Vagina (tissue), 2 donors: ENCODE data around the gene MAL.

Experiments
- POLR2A ChIP-seq, 2 donors: fragments of 450-650 bp; IDR thresholded peaks; one replicate each; pipeline ENCODE4 v1.6.1; 2017; ENCODE audit warnings: antibody characterized with exemption in 2 of 2, mild to moderate bottlenecking in 2 of 2, moderate library complexity in 2 of 2
- POLR2AphosphoS5 ChIP-seq, 2 donors: sonication (generic); formaldehyde crosslinking; IDR thresholded peaks; one replicate each; pipeline ENCODE4 v1.9.0; 2017; ENCODE audit warnings: antibody characterized with exemption in 2 of 2, mild to moderate bottlenecking in 2 of 2, low read depth in 1 of 2; ENCODE audit not compliant: insufficient read depth in 1 of 2
- TF ChIP-seq, protein P1 (sequence below), 3 experiments: fragments of 450-650 bp in 2 of 3; fragments of 200-600 bp in 1 of 3; sonication (generic) in 1 of 3; IDR thresholded peaks; one replicate each; pipeline ENCODE4 v1.5.1; 2017 to 2019; ENCODE audit warnings: antibody characterized with exemption in 3 of 3, mild to moderate bottlenecking in 2 of 3, moderate library complexity in 2 of 3

DNA sequence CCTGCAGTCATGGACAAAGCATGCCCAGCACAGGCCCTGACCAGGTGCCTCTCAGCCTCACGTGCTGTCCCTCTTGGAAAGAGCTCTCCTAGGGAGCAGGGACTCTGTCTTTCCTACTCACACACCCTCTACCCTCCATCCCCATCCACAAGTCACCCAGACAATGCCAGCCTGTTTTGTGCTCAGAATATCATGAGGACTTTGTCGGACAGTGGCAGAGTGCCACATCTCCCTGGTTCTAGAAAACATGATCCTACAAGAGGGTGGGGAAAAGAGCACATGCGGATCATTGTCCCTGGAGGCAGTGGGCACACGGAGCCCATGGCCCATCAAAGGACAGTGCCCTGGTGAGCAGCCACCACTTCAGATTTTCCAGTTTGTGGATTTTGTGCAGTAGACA is 3.7 kb upstream of the MAL start:
- TF ChIP-seq, protein P1, sequence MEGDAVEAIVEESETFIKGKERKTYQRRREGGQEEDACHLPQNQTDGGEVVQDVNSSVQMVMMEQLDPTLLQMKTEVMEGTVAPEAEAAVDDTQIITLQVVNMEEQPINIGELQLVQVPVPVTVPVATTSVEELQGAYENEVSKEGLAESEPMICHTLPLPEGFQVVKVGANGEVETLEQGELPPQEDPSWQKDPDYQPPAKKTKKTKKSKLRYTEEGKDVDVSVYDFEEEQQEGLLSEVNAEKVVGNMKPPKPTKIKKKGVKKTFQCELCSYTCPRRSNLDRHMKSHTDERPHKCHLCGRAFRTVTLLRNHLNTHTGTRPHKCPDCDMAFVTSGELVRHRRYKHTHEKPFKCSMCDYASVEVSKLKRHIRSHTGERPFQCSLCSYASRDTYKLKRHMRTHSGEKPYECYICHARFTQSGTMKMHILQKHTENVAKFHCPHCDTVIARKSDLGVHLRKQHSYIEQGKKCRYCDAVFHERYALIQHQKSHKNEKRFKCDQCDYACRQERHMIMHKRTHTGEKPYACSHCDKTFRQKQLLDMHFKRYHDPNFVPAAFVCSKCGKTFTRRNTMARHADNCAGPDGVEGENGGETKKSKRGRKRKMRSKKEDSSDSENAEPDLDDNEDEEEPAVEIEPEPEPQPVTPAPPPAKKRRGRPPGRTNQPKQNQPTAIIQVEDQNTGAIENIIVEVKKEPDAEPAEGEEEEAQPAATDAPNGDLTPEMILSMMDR (IDR thresholded peaks at IDR 0.05), result no peak
- TF ChIP-seq POLR2AphosphoS5 (IDR thresholded peaks at IDR 0.05; ENCODE audit: insufficient read depth in 1 of 2, low read depth in 1 of 2), result no peak
- TF ChIP-seq POLR2A (IDR thresholded peaks at IDR 0.05), result no peak
